HG03039 (cell line): Measurements from ENCODE around the gene TACC3.

Experiments used
- ATAC-seq: cut with Tn5 transposase; IDR thresholded peaks from one replicate; pipeline ENCODE4 v1.9.1; 2021; ENCODE audit warnings: mild to moderate bottlenecking, moderate library complexity; ENCODE audit not compliant: unreplicated experiment

Gene TACC3

DNA sequence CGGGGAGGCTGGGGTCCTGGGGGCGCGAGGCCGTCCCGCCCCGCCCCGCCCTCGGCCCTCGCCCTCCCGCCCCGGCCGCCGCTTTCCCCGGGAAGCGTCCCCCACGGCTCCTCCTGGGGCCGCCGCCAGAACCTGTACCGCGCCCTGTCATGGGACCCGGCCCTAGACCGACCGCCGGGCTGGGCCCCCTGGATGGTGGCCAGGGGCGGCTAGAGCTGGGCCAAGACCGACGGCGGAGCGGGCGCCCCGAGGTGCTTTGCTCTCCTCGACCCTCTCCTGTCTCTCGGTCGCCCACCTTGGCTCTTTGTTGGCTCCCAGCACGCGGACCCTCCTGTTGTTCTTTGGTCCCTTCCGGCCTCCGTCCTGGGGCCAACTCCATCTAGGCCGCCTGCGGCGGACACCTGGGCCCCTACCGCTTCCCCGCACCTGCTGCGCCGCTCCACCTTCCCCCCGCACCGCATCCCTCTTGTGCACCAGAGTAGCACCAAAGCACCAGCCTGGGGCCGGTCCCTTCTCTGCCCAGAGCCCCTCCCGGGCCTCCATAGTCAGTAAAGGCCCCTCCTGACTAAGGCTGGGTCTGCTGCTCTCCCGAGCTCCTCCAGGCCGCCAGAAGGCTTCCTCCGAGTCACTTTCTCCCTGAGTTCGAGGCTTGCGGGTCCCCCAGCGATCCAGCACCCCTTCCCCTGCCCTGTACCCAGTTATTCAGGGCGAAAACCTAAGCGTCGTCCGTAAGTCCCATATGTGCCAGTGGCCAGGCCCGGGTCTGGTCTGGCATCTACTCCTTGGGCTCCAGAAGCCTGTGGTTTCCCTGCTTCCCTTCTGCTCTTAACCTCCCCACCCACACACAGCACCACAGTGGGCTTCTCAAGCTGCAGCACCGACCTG lies 587 bp downstream of the TACC3 start:
- ATAC-seq: peak; percentile 8

DNA sequence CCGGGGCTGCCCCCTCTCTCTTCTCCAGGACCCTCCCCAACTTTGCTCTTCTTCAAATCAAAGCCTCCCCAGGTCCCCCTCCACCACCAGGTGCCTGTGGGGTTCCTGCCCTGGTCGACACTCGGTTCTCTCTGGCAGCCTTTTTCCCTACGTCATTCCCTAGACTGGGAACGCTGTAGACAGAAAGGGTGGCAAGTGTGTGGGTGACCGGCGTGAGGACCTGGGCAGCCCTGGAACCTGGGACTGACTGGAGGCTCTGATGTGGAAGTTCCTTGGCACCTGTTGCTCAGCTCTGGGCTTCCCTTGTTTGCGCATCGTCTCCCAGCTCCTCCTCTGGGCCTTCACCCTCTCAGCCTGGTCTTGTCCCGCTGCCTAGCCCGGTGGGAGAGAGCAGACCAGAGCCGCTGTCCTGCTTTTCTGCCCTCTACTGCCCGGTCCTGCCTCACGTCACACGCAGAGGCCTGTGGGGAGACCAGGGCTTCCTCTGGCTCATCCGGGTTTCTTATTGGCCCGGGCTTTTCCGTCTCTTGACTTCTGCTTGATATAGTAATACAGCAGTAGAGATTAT lies 1.3 kb downstream of the TACC3 start:
- no peak for ATAC-seq

DNA sequence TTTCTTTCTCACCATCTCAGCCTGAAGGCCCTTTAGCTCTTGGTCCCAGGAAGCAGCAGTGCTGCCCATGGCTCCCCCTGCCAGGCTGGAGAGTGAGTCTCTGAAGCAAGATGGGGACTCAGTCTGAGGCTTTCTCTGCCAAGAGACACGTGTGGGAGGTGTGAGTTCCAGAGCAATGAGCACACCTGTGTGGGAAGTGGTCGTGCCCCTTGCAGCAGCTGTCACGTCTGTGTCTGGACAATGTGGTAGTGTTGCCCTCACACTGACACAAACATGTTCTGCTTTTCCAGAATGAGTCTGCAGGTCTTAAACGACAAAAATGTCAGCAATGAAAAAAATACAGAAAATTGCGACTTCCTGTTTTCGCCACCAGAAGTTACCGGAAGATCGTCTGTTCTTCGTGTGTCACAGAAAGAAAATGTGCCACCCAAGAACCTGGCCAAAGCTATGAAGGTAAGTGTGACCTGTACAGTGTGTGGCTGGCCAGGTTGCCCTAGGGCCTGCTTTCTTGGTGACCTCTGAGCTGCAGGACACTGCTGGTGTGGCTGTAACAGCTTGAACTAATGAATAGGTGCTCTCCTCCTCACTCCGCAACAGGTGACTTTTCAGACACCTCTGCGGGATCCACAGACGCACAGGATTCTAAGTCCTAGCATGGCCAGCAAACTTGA lies 1.9 kb downstream of the TACC3 start:
- ATAC-seq: no peak

DNA sequence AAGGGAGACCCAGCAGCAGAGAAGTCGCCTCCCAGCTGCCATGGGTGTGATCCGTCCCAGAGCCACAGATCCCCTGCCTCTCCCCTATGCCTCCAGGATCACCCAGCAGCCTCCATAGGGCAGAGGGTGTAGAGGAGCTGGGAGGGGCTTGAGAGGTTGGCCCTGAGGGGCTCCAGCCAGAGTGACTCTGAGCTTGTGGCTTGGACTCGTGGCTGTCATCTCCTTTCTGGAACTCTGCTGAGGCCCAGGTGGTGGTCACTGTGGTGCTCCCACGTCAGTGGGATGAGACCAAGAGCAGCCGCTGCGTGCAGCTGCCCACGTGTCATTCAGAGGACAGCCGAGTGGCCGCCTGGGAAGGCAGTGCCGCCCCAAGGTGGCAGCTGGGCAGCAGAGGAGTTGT lies 4.2 kb downstream of the TACC3 start:
- ATAC-seq: no peak

DNA sequence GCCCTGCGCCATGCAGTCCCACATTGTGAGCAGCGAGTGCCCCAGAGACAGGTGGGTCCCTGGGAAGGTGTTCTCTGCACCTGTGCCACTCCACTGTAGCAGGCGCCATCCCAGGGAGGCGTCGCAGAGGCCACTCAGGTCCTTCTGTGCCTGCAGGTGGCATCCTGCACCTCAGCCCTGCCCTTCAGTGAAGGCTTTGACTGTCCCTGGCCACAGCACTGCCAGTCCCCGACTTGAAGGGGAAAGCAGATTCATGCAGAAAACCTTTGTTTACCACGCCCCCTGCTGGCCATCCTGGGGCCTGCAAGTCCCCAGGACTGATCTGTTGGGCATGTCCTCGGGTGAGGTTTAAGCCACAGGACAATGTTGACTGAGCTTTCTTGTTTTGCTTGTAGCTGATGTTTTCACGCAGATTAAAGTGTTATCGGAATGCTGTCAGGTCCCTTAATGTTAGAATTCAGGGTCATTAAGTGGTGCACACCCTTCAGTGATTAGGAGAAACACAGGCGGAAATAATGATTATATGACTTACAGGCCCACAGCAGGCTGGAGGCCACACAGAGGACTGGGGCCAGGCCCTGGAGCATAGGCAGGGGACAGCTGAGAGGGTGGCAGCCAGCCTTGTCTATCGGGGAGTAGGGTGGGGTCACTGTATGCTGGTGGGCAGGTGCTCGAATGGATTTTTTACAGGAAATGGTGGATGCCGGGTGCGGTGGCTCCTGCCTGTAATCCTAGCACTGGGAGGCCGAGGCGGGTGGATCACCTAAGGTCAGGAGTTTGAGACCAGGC lies 5.0 kb downstream of the TACC3 start:
- ATAC-seq: no peak

DNA sequence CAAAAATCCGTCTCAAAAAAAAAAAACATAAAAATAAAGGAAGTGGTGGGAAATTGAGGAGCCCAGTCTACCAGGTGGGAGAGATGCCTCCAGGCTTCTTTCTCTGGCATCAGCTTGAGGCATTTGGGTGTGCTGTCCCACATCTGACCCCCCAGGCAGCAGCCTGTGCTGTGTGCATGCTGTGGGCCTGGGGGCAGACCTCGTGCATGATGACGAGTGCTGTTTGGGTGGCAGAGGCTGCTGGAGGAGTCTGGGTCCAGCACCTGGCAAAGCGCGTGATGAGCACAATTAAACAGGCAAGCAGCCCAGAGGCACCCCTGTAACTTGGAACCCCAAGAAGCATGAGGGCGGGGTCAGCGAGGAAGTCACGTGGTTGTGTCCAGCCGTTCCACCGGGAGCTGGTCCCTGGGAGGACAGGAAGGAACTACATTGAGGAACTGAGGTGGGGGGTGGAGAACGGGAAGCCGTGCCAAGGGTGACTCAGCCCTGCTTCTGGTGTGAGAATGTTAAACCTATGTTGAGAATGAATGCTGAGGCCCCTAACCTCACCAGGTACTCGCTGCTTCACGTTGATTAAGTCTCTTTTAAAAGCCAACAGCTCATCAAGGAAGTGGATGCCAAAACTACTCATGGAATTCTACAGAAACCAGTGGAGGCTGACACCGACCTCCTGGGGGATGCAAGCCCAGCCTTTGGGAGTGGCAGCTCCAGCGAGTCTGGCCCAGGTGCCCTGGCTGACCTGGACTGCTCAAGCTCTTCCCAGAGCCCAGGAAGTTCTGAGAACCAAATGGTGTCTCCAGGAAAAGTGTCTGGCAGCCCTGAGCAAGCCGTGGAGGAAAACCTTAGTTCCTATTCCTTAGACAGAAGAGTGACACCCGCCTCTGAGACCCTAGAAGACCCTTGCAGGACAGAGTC lies 6.1 kb downstream of the TACC3 start:
- no peak for ATAC-seq

DNA sequence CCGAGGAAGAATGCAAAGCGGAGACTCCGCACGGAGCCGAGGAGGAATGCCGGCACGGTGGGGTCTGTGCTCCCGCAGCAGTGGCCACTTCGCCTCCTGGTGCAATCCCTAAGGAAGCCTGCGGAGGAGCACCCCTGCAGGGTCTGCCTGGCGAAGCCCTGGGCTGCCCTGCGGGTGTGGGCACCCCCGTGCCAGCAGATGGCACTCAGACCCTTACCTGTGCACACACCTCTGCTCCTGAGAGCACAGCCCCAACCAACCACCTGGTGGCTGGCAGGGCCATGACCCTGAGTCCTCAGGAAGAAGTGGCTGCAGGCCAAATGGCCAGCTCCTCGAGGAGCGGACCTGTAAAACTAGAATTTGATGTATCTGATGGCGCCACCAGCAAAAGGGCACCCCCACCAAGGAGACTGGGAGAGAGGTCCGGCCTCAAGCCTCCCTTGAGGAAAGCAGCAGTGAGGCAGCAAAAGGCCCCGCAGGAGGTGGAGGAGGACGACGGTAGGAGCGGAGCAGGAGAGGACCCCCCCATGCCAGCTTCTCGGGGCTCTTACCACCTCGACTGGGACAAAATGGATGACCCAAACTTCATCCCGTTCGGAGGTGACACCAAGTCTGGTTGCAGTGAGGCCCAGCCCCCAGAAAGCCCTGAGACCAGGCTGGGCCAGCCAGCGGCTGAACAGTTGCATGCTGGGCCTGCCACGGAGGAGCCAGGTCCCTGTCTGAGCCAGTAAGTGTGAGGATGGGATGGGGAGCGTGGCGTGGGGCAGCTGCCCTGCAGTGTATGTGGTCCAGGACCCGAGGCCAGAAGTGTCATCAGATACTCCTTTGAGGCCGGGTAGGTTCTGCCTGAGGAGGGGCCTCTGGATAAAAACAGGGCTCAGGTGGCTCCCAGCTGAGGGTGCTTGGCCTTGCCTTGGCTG lies 7.0 kb downstream of the TACC3 start:
- ATAC-seq: no peak

DNA sequence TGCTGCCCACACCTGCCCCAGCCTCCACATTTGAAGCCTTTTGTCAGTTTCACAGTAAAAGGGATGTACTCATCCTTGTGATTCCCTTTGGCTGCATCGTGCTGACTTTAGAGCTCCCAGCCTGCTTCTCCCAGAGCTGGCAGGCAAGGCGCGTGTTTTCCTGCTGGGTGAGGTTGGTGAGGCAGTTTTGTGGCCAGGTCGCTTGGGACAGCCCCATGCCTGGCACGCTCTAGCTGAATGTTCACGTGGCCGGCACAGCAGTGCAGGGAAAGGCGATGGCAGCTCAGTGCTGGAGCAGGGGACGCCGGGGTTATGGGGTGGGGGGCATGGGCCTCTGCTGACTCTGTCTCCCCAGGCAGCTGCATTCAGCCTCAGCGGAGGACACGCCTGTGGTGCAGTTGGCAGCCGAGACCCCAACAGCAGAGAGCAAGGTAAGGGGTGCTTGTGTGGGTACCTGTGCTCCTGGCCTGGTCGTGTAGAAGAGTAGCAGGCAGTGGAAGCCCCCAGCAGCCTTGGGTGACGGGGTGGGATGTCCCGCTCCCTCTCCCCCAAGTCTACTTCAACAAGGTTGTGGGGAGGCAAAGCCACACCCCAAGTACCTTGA lies 9.3 kb downstream of the TACC3 start:
- ATAC-seq: no peak

DNA sequence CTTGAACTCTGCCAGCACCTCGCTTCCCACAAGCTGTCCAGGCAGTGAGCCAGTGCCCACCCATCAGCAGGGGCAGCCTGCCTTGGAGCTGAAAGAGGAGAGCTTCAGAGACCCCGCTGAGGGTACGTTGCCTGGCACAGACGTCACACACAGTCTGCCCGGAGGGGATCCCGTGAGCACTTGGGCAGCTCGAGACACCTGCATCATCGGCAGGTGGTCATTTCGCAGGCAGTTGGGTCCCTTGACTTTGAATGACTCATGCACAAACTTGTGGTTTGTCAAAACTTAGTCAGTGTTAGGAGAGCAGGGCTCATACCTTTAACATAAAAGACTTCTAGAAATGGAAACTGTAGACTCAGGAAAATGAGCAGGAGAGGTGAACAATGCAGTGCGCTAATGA lies 9.9 kb downstream of the TACC3 start:
- ATAC-seq: no peak

DNA sequence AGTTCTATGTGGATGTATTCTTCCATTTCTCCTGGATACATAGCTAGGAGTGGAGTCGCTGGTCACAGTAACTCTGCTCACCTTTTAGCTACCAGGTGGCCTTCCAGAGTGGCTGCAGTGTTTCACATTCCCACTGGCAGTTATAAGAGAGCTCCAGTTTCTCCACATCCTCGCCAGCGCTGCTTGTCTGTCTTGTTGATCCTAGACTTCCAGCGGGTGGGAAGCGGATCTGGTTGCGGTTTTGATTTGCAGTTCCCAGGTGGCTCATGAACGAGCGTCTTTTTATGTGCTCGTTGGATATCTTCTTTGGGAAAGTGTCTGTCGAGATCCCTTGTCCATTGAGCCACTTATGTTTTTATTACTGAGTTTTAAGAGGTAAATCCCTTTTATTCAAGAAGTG lies 11.6 kb downstream of the TACC3 start:
- ATAC-seq: no peak

DNA sequence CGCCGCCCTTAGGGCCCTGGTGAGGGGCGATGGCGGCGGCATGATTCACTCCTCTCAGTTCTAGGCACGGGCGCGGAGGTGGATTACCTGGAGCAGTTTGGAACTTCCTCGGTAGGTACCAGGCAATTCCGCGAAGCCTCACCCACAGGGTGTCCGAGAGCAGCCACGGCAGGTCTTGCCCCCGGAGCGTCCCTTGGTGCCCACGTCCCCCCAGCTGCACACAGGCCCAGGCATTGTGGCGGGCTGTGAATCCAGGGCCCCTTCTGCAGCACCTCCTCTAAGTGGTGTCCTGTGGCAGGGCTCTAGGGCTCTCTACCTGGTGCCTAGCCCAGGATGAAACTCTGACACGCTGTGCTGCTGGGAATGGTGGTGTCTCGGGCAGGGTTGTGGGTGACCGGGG lies 13.9 kb downstream of the TACC3 start:
- no peak for ATAC-seq

DNA sequence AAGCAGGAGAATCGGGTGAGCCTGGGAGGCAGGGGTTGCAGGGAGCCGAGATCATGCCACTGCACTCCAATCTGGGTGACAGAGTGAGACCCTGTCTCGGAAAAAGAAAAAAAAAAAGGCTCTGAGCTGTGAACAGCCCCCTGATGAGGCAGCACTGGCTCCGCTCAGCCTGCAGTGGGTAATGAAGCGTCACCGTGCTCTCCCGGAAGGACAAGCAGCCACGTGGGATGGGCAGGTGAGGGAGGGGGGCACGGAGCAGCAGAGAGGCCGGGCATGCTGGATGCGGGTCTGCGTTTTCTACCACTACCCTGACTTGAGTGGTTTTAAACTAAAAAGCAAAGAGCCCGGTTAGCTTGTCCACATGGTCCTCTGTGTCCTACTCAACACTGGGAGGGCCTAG lies 15.5 kb downstream of the TACC3 start:
- ATAC-seq: no peak

DNA sequence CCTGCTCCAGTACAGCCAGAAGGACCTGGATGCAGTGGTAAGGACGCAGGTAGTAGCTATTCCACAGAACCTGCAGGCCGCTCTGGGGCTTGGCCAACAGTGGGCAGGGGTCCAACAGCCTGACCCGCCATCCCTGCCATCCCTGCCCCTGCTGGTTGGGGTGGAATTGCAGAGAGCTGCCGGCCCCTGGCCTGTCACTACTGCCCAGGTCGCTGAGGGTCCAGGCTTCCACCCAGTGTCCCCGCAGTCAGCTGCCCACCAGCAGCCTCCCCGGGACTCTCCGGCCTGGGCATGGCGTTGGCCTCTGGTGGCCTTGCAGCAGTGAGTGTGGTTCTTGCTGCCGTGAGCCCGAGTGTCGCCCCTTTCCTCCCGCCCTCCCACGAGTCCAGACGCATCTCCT lies 16.3 kb downstream of the TACC3 start:
- no peak for ATAC-seq

DNA sequence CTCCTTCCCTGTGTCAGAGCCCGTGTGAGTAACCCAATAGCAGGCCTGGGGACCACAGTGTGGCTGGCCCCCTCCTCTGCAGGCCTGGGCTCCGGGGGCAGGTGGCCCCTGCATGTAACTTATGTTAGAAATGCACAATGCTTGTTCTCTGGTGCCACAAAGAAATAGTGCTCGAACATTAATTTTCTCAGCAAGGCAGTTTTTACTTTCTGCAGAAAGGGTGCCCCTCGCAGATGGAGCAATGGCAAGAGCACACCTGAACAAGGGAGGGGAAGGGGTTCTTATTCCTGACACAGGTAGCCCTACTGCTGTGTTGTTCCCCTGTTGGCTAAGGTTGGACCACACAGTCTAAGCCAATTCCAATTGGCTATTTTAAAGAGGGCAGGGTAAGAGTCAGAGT lies 17.1 kb downstream of the TACC3 start:
- no peak for ATAC-seq

DNA sequence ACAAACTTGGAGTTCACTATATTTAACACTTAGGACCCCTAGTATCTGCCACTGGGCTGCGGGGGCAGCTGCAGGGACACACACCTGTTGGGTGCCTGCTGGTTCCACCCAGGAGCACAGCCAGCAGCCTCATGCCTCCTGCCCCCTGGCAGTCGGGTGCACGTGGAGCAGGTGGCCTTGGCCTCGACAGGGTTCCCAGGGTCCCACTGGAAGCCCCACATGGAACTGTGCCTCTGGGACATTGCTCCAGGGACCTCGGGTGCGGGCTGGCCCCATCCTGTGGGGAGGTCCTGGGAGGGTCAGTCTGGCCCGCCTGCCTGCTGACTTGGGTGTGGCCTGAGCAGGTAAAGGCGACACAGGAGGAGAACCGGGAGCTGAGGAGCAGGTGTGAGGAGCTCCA lies 18.0 kb downstream of the TACC3 start:
- no peak for ATAC-seq

DNA sequence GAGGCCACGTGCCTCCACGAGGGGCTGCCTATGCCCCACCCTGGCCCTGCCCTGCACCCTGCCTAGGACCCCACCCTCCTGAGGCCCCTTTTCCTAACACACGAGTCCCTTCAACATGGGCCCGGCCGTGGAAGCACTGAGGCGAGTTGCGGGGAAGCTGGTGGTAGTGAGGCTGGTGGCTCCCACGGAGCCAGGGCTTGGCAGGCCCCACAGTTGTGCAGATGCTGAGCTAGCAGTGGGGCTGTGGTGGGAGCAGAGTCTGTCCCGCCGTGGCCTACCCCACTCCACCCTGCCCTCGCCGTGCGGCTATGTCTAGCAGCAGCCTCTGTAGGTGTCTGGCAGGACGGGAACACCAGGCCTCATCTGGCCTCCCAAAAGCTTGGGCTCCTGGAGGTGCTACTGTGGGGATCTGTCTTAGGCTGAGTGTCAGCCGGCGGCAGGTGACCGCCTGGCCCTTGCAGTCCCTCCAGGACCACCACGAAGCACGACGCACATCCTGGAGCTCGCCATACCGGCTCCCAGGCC lies 18.8 kb downstream of the TACC3 start:
- ATAC-seq: no peak

DNA sequence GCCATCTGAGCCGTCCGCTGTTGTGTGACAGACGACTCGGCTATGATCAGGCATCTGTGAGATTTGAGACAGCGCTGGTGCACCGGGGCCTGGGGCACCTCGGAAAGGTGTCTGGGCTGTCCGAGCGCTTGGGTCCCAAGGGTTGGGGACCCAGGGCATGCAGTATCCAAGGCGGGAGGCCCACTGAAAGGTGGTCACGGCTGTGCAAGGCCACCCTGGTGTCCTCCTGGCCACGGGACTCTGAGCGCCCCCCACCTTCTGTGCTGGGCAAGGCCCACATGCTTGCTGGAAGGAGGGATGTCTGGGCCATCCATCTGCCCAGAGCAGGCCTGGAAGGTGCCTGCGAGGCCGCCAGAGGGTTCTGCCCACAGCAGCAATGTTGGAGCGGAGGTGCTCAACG lies 19.9 kb downstream of the TACC3 start:
- no peak for ATAC-seq

DNA sequence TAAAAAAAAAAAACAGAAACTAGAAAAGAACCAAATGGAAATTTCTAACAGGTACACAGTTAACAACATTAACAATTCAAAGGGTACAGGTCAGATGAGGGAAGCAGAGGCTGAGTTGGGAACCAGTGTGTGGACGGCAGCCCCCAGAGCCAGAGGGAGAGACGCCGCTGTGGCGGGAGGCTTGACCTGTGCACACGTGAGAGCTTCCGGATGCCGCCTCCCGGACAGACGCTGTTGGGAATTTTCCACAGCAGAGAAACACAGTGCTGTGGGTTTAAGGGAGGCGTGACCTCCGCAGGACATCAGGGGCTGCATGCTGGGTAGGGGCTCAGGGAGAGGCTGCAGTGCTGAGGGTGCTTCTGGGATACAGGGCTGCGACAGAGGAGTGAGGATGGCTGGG lies 22.2 kb downstream of the TACC3 start:
- no peak for ATAC-seq

DNA sequence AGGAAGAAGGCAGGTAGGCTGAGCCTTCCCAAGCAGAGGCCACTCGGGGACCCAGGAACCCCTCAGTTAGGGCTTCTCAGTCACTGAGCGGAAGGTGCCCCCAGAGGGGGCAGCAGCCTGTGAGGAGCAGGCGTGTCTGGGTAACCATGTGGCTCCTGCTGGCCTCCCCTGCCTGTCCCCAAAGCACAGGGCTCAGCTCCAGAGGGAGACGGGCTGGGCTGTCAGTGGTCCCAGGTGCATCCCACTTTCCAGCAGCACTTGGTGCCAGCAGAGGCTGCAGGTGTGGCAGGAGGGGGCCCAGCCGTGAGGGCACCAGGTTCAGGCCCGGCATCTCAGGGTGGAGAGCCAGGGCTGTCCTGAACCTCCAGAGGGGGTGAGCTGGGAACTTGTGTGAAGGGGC lies 22.7 kb downstream of the TACC3 start:
- ATAC-seq: no peak
